Sigmoid colon (tissue), 4 donors: ENCODE data around the gene ERFE.

Experiments
- EP300 ChIP-seq, 4 donors: sonication (generic); formaldehyde crosslinking; IDR thresholded peaks; one replicate each; pipeline ENCODE4 v1.6.1; 2017; ENCODE audit warnings: antibody characterized with exemption in 4 of 4
- POLR2A ChIP-seq, 2 donors: fragments of 450-650 bp; IDR thresholded peaks; one replicate each; pipeline ENCODE4 v1.6.1; 2016; ENCODE audit warnings: antibody characterized with exemption in 2 of 2, mild to moderate bottlenecking in 2 of 2, moderate library complexity in 2 of 2
- POLR2AphosphoS5 ChIP-seq, 4 donors: sonication (generic); formaldehyde crosslinking; IDR thresholded peaks; one replicate each; pipeline ENCODE4 v1.6.1; 2017; ENCODE audit warnings: antibody characterized with exemption in 4 of 4
- TF ChIP-seq, protein P1 (sequence below), 4 experiments: fragments of 450-650 bp in 3 of 4; fragments of 200-600 bp in 1 of 4; IDR thresholded peaks; one replicate each; pipeline ENCODE4 v1.5.1; 2016 to 2019; ENCODE audit warnings: antibody characterized with exemption in 4 of 4, mild to moderate bottlenecking in 3 of 4, moderate library complexity in 2 of 4

DNA sequence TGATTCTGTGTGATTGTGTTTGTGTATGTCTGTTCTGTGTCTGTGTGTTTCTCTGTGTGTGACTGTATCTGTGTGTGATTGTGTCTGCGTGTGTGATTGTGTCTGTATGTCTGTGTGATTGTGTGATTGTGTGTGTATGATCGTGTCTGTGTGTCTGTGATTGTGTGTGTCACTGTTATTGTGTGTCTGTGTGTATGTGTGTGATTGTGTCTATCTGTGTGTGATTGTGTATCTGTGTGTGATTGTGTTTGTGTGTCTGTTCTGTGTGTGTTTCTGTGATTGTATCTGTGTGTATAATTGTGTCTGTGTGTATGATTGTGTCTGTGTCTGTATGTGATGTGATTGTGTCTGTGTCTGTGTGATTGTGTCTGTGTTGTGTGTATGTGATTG is 32.0 kb upstream of the ERFE start:
- TF ChIP-seq, protein P1, sequence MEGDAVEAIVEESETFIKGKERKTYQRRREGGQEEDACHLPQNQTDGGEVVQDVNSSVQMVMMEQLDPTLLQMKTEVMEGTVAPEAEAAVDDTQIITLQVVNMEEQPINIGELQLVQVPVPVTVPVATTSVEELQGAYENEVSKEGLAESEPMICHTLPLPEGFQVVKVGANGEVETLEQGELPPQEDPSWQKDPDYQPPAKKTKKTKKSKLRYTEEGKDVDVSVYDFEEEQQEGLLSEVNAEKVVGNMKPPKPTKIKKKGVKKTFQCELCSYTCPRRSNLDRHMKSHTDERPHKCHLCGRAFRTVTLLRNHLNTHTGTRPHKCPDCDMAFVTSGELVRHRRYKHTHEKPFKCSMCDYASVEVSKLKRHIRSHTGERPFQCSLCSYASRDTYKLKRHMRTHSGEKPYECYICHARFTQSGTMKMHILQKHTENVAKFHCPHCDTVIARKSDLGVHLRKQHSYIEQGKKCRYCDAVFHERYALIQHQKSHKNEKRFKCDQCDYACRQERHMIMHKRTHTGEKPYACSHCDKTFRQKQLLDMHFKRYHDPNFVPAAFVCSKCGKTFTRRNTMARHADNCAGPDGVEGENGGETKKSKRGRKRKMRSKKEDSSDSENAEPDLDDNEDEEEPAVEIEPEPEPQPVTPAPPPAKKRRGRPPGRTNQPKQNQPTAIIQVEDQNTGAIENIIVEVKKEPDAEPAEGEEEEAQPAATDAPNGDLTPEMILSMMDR (IDR thresholded peaks at IDR 0.05), result no peak
- TF ChIP-seq POLR2A (IDR thresholded peaks at IDR 0.05), result no peak
- no peak for TF ChIP-seq POLR2AphosphoS5 (IDR thresholded peaks at IDR 0.05)
- TF ChIP-seq EP300 (IDR thresholded peaks at IDR 0.05), result no peak
